Left hindlimb (tissue), 1 donor: ENCODE measurements around the gene NCK2.

ENCODE experiments used
- DNase-seq: peaks from one replicate; pipeline ENCODE4 v3.0.0-alpha.2; 2018

Gene NCK2

GRCh38 chr2:105936954-105937353 lies 192.2 kb downstream of the NCK2 start:
- DNase-seq, result no peak

- no peak for DNase-seq
These were observed 192.9 kb downstream of the NCK2 start for GRCh38 chr2:105937498-105938097.
